Ishikawa (cell line): ENCODE data around the gene WDR86.

Source experiments
- CREB1 ChIP-seq: IDR thresholded peaks from 2 replicates; pipeline ENCODE4 v1.6.1; 2012; ENCODE audit warnings: low read depth
- MAX ChIP-seq: IDR thresholded peaks from 2 replicates; pipeline ENCODE4 v1.6.1; 2012
- NFIC ChIP-seq: IDR thresholded peaks from 2 replicates; pipeline ENCODE4 v1.6.1; 2012
- RAD21 ChIP-seq: IDR thresholded peaks from 2 replicates; pipeline ENCODE4 v1.6.1; 2012; ENCODE audit warnings: low read depth
- REST ChIP-seq: IDR thresholded peaks from 2 replicates; pipeline ENCODE4 v1.6.1; 2012; ENCODE audit warnings: low read depth, mild to moderate bottlenecking
- TAF1 ChIP-seq: IDR thresholded peaks from 2 replicates; pipeline ENCODE4 v1.6.1; 2012; ENCODE audit warnings: low read depth, mild to moderate bottlenecking
- TEAD4 ChIP-seq: IDR thresholded peaks from 2 replicates; pipeline ENCODE4 v1.6.1; 2012
- USF1 ChIP-seq: IDR thresholded peaks from 2 replicates; pipeline ENCODE4 v1.6.1; 2012
- YY1 ChIP-seq: IDR thresholded peaks from 2 replicates; pipeline ENCODE4 v1.6.1; 2012; ENCODE audit warnings: low read depth
- ZBTB7A ChIP-seq: IDR thresholded peaks from 2 replicates; pipeline ENCODE4 v1.6.1; 2012; ENCODE audit warnings: low read depth

- TF ChIP-seq REST (no peak), CREB1 (no peak), USF1 (no peak), MAX (no peak), ZBTB7A (no peak), TAF1 (no peak), YY1 (no peak), RAD21 (no peak), NFIC (no peak), TEAD4 (no peak)
Observed at GRCh38 chr7:151455690-151456089, 45.9 kb upstream of the WDR86 start.
